Tibial artery (tissue), 4 donors: ENCODE measurements around the gene BRIP1.

Experiments used
- DNase-seq, 2 donors: peaks; one replicate each; pipeline ENCODE4 v3.0.0-alpha.2; 2019
- H3K27ac ChIP-seq, 2 donors: fragments of 200-600 bp; sonication (generic) in 1 of 2; 1 replicate in 1 of 2; 2 replicates in 1 of 2; pipeline ENCODE4 v1.5.1; 2018 to 2019; ENCODE audit warnings: mild to moderate bottlenecking in 1 of 2
- H3K27me3 ChIP-seq, 2 donors: fragments of 200-600 bp; sonication (generic) in 1 of 2; one replicate each; pipeline versions ENCODE4 v1.5.1 to v1.6.0; 2016 to 2019
- H3K36me3 ChIP-seq, 3 donors: fragments of 200-600 bp; sonication (generic) in 2 of 3; one replicate each; pipeline ENCODE4 v1.5.1; 2016 to 2019; ENCODE audit warnings: mild to moderate bottlenecking in 2 of 3
- H3K4me1 ChIP-seq, 4 donors: fragments of 200-600 bp; sonication (generic) in 2 of 4; 1 replicate in 3 of 4; 2 replicates in 1 of 4; pipeline ENCODE4 v1.5.1; 2016 to 2019
- H3K4me3 ChIP-seq, 2 donors: fragments of 200-600 bp; sonication (generic) in 1 of 2; 1 replicate in 1 of 2; 2 replicates in 1 of 2; pipeline ENCODE4 v1.5.1; 2018 to 2019; ENCODE audit warnings: mild to moderate bottlenecking in 2 of 2
- H3K9me3 ChIP-seq, 3 donors: fragments of 200-600 bp; sonication (generic) in 1 of 3; one replicate each; pipeline ENCODE4 v1.5.1; 2016 to 2019
- intact Hi-C: fragments of 100-400 bp; cut with DNase I; formaldehyde crosslinking; loops from one replicate; pipeline ENCODE4 v1.15.0; 2023; ENCODE audit warnings: low total_unique reads
- TF ChIP-seq, protein P1 (sequence below), 2 experiments: fragments of 200-600 bp in 1 of 2; fragments of 450-650 bp in 1 of 2; IDR thresholded peaks; one replicate each; pipeline ENCODE4 v1.5.1; 2017 to 2019; ENCODE audit warnings: antibody characterized with exemption in 2 of 2, mild to moderate bottlenecking in 1 of 2, moderate library complexity in 1 of 2

BRIP1 gene

DNA sequence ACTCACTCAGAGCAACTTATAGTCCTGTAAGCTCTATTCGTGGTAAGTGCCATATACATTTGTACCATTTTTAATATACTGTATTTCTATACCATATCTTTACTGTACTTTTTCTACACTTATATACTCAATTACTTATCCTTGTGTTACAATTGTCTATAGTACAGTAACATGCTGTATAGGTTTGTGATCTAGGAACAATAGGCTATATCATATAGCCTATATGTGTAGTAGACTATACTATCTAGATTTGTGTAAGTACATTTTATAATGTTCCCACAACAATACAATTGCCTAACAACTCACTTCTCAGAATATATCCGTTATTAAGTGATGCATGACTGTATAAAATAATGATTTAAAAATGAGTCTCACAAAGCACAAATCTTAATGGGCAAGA lies 149.0 kb downstream of the BRIP1 start:
- H3K9me3 ChIP-seq: peaks cover 0 to 7% (median 0%) of the 10 kb centered on the region in 3 donors
- no peaks in the 10 kb centered on the region for H3K36me3 ChIP-seq
- H3K27me3 ChIP-seq: no peaks in the 10 kb centered on the region
- no peaks in the 10 kb centered on the region for H3K4me1 ChIP-seq
- no peak for DNase-seq
- H3K27ac ChIP-seq: no peak overlapping the region
- TF ChIP-seq, protein P1, sequence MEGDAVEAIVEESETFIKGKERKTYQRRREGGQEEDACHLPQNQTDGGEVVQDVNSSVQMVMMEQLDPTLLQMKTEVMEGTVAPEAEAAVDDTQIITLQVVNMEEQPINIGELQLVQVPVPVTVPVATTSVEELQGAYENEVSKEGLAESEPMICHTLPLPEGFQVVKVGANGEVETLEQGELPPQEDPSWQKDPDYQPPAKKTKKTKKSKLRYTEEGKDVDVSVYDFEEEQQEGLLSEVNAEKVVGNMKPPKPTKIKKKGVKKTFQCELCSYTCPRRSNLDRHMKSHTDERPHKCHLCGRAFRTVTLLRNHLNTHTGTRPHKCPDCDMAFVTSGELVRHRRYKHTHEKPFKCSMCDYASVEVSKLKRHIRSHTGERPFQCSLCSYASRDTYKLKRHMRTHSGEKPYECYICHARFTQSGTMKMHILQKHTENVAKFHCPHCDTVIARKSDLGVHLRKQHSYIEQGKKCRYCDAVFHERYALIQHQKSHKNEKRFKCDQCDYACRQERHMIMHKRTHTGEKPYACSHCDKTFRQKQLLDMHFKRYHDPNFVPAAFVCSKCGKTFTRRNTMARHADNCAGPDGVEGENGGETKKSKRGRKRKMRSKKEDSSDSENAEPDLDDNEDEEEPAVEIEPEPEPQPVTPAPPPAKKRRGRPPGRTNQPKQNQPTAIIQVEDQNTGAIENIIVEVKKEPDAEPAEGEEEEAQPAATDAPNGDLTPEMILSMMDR (IDR thresholded peaks at IDR 0.05): no peak
- H3K4me3 ChIP-seq: no peak overlapping the region
- intact Hi-C loops: no loop called here

DNA sequence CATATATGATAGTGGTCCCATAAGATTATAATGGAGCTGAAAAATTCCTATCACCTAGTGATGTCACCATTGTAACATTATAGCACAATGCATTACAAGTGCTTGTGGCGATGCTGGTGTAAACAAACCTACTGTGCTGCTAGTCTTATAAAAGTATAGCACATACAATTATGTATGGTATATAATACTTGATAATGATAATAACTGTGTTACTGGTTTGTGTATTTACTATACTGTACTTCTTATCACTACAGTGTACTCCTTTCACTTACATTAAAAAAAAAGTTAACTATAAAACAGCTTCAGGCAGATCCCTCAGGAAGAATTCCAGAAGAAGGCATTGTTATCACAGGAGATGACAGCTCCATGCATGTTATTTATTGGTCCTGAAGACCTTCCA lies 150.3 kb downstream of the BRIP1 start:
- H3K4me3 ChIP-seq: no peak overlapping the region
- H3K4me1 ChIP-seq: no peaks in the 10 kb centered on the region
- no peaks in the 10 kb centered on the region for H3K36me3 ChIP-seq
- peaks cover 0 to 4% (median 0%) of the 10 kb centered on the region in 3 donors for H3K9me3 ChIP-seq
- no peak overlapping the region for H3K27ac ChIP-seq
- TF ChIP-seq, protein P1 (IDR thresholded peaks at IDR 0.05): no peak
- no peaks in the 10 kb centered on the region for H3K27me3 ChIP-seq
- DNase-seq: no peak
- intact Hi-C loops: no loop called here

GRCh38 chr17:61710546-61710945 lies 152.8 kb downstream of the BRIP1 start:
- Histone ChIP-seq H3K27ac (no peak overlapping the region), H3K4me3 (no peak overlapping the region), H3K36me3 (no peaks in the 10 kb centered on the region), H3K9me3 (no peaks in the 10 kb centered on the region), H3K27me3 (no peaks in the 10 kb centered on the region), H3K4me1 (no peaks in the 10 kb centered on the region)
- TF ChIP-seq, protein P1 (IDR thresholded peaks at IDR 0.05): no peak
- intact Hi-C loops: no loop called here
- no peak for DNase-seq

GRCh38 chr17:61709567-61709966 lies 153.8 kb downstream of the BRIP1 start:
- no peak for DNase-seq
- Histone ChIP-seq H3K27me3 (no peaks in the 10 kb centered on the region), H3K9me3 (no peaks in the 10 kb centered on the region), H3K4me1 (no peaks in the 10 kb centered on the region), H3K4me3 (no peak overlapping the region), H3K36me3 (no peaks in the 10 kb centered on the region), H3K27ac (no peak overlapping the region)
- intact Hi-C loops: no loop called here
- TF ChIP-seq, protein P1 (IDR thresholded peaks at IDR 0.05): no peak

DNA sequence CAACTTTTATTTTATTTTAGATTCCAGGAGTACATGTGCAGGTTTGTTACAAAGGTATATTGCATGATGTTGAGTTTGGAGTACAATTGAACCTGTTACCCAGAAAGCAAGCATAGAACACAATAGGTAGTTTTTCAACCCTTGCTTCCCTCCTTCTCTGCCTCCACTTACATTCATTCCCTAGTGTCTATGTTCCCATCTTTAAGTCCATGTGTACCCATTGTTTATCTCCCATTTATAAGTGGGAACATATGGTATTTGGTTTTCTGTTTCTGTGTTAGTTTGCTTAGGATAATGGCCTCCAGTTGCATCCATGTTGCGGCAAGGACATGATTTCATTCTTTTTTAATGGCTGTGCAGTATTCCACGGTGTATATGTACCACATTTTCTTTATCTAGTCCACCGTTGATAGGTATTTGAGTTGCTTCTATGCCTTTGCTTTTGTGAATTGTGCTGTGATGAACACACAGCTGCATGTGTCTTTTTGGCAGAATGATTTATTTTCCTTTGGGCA lies 158.3 kb downstream of the BRIP1 start:
- Histone ChIP-seq H3K27ac (no peak overlapping the region), H3K4me1 (no peaks in the 10 kb centered on the region), H3K36me3 (no peaks in the 10 kb centered on the region), H3K4me3 (no peak overlapping the region), H3K9me3 (peaks cover 5 to 25% (median 12%) of the 10 kb centered on the region in 3 donors), H3K27me3 (no peaks in the 10 kb centered on the region)
- intact Hi-C loops: no loop called here
- no peak for DNase-seq
- TF ChIP-seq, protein P1 (IDR thresholded peaks at IDR 0.05): no peak

DNA sequence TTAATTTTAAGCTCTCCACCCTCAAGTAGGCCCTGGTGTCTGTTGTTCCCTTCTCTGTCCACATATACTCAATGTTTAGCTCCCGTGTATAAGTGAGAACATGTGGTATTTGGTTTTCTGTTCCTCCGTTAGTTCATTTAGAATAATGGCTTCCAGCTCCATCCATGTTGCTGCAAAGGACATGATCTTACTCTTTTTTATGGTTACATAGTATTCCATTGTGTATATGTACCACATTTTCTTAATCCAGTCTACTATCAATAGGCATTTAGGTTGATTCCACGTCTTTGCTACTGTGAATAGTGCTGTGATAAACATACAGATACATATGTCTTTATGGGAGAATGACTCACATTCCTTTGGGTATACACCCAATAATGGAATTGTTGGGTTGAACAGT lies 160.9 kb downstream of the BRIP1 start:
- Histone ChIP-seq H3K4me3 (no peak overlapping the region), H3K4me1 (no peaks in the 10 kb centered on the region), H3K27ac (no peak overlapping the region), H3K36me3 (no peaks in the 10 kb centered on the region), H3K27me3 (no peaks in the 10 kb centered on the region), H3K9me3 (peaks cover 8 to 31% (median 20%) of the 10 kb centered on the region in 3 donors)
- intact Hi-C loops: no loop called here
- TF ChIP-seq, protein P1 (IDR thresholded peaks at IDR 0.05): no peak
- no peak for DNase-seq
